K562 (cell line): ENCODE results near the gene MTA2. TPM values are rescaled to one million over a fixed set of nuclear protein-coding genes. Genes with fewer than 3 reads are reported as not detected.
A peak's percentile ranks its signal among the peaks of the same experiment; 100 is the strongest.

ENCODE experiments used
- ARID3B ChIP-seq: fragments of 250-450 bp; sonication (Bioruptor Pico); IDR thresholded peaks from 2 replicates; pipeline ENCODE4 v1.4.0; 2020; ENCODE audit warnings: borderline replicate concordance
- CCNT2 ChIP-seq: IDR thresholded peaks from 2 replicates; pipeline ENCODE4 v1.6.1; 2011; ENCODE audit warnings: borderline replicate concordance, low read depth, mild to moderate bottlenecking, moderate library complexity, mixed read lengths, low read length; ENCODE audit not compliant: insufficient read length; ENCODE audit errors: extremely low read depth
- CEBPG ChIP-seq, 3 experiments: fragments of 200-800 bp in 1 of 3; sonication (Bioruptor generic) in 1 of 3; sonication (generic) in 1 of 3; formaldehyde crosslinking in 1 of 3; IDR thresholded peaks in 2 of 3; conservative IDR thresholded peaks in 1 of 3; 2 replicates each; pipeline versions ENCODE4 v1.6.1 to v1.8.0; 2016 to 2022; ENCODE audit warnings: missing compliant biosample characterization in 2 of 3, missing genetic modification characterization in 2 of 3, mild to moderate bottlenecking in 1 of 3, missing genetic modification reagents in 1 of 3
- CTBP1 ChIP-seq: fragments of 450-650 bp; IDR thresholded peaks from 2 replicates; pipeline ENCODE4 v1.6.1; 2016; ENCODE audit warnings: borderline replicate concordance
- DDX20 ChIP-seq: fragments of 450-650 bp; IDR thresholded peaks from 2 replicates; pipeline ENCODE4 v1.6.1; 2016; ENCODE audit warnings: missing genetic modification characterization, low read depth, mild to moderate bottlenecking, missing compliant biosample characterization, moderate library complexity
- EGR1 ChIP-seq: fragments of 450-650 bp; conservative IDR thresholded peaks from 2 replicates; pipeline ENCODE4 v1.6.1; 2017; ENCODE audit warnings: mild to moderate bottlenecking
- ELF2 ChIP-seq: fragments of 250-450 bp; sonication (Bioruptor Pico); IDR thresholded peaks from 2 replicates; pipeline ENCODE4 v1.5.0; 2021; ENCODE audit warnings: mild to moderate bottlenecking
- GTF3C2 ChIP-seq: IDR thresholded peaks from 3 replicates; pipeline ENCODE4 v1.6.1; 2011; ENCODE audit warnings: borderline replicate concordance, mild to moderate bottlenecking, moderate library complexity; ENCODE audit not compliant: insufficient read length; ENCODE audit errors: extremely low read depth
- IFI16 ChIP-seq: fragments of 250-450 bp; sonication (Bioruptor Pico); IDR thresholded peaks from 2 replicates; pipeline ENCODE4 v2.1.2; 2022; ENCODE audit warnings: mild to moderate bottlenecking, inconsistent platforms
- IRF1 ChIP-seq: sonication (generic); formaldehyde crosslinking; IDR thresholded peaks from 2 replicates; pipeline ENCODE4 v1.8.0; 2022; ENCODE audit warnings: missing genetic modification reagents, mild to moderate bottlenecking, borderline replicate concordance
- MTA2 ChIP-seq: fragments of 450-650 bp; IDR thresholded peaks from 2 replicates; pipeline ENCODE4 v1.6.1; 2016; ENCODE audit warnings: low read depth
- NFATC3 ChIP-seq: fragments of 450-650 bp; IDR thresholded peaks from 2 replicates; pipeline ENCODE4 v1.6.1; 2017; ENCODE audit warnings: mild to moderate bottlenecking
- POLR2H ChIP-seq: IDR thresholded peaks from 2 replicates; pipeline ENCODE4 v1.6.1; 2016; ENCODE audit warnings: missing genetic modification characterization, low read depth, mild to moderate bottlenecking, control low read depth, missing compliant biosample characterization, moderate library complexity
- PURB ChIP-seq: sonication (generic); formaldehyde crosslinking; IDR thresholded peaks from 2 replicates; pipeline ENCODE4 v1.9.0; 2021; ENCODE audit warnings: low read depth, mild to moderate bottlenecking, missing genetic modification reagents
- SNIP1 ChIP-seq: fragments of 450-650 bp; IDR thresholded peaks from 2 replicates; pipeline ENCODE4 v1.7.1; 2017; ENCODE audit warnings: low read depth, mild to moderate bottlenecking
- SNRNP70 ChIP-seq: fragments of 200-400 bp; formaldehyde crosslinking; optimal IDR thresholded peaks from 2 replicates; pipeline ENCODE3; 2017; ENCODE audit warnings: low read depth, low read length
- SPI1 ChIP-seq: IDR thresholded peaks from 2 replicates; pipeline ENCODE4 v1.6.1; 2011; ENCODE audit warnings: low read depth, low read length, control low read depth, borderline replicate concordance
- TAF9B ChIP-seq: fragments of 450-650 bp; IDR thresholded peaks from 2 replicates; pipeline ENCODE4 v1.6.1; 2018; ENCODE audit warnings: mild to moderate bottlenecking; ENCODE audit not compliant: partially characterized antibody
- ZBTB1 ChIP-seq: sonication (generic); formaldehyde crosslinking; IDR thresholded peaks from 2 replicates; pipeline ENCODE4 v1.8.1; 2023; ENCODE audit warnings: missing genetic modification reagents, low read depth, mild to moderate bottlenecking, borderline replicate concordance
- ZFP30 ChIP-seq: fragments of 250-450 bp; sonication (Bioruptor Pico); IDR thresholded peaks from 2 replicates; pipeline ENCODE4 v1.8.0; 2022; ENCODE audit warnings: moderate library complexity, mild to moderate bottlenecking, inconsistent platforms, borderline replicate concordance
- ZNF668 ChIP-seq: fragments of 250-450 bp; sonication (Bioruptor Pico); IDR thresholded peaks from 2 replicates; pipeline ENCODE4 v1.8.0; 2022; ENCODE audit warnings: mild to moderate bottlenecking, inconsistent platforms
- ZNF707 ChIP-seq: fragments of 250-450 bp; sonication (Bioruptor Pico); conservative IDR thresholded peaks from 2 replicates; pipeline ENCODE4 v1.8.0; 2022; ENCODE audit warnings: inconsistent platforms, mild to moderate bottlenecking, moderate library complexity
- ZNF830 ChIP-seq: fragments of 250-450 bp; sonication (Bioruptor Pico); IDR thresholded peaks from 2 replicates; pipeline ENCODE4 v1.5.0; 2021; ENCODE audit warnings: mild to moderate bottlenecking
- polyA plus RNA-seq, 8 experiments: library from polyadenylated mRNA; depleted of rRNA in 4 of 8; stranded (reverse) in 5 of 8; unstranded in 3 of 8; fragments of >200 nt; fragmentation: Nextera tagmentation in 2 of 8; fragmentation: Illumina TruSeq in 1 of 8; extraction: Ambion mirVana in 2 of 8; extraction: Trizol in 1 of 8; gene quantifications; 2 replicates each; pipeline versions ENCODE4 v1.2.1 to v1.2.3, GENCODE V29; 2011 to 2014; ENCODE audit warnings: inconsistent platforms in 1 of 8, missing spikeins in 1 of 8
- total RNA-seq, 7 experiments: library from RNA; depleted of rRNA in 6 of 7; stranded (reverse); fragments of >200 nt in 6 of 7; fragmentation: Illumina TruSeq in 2 of 7; extraction: Trizol in 2 of 7; gene quantifications; 2 replicates each; pipeline versions ENCODE4 v1.2.1 to v1.2.3, GENCODE V29; 2011 to 2021; ENCODE audit warnings: low replicate concordance in 1 of 7

The MTA2 gene
- total and polyA plus RNA-seq, 9 of the 15 experiments (the other 6 are each of a cell fraction or from before 2014, with no cell fraction given), result 6.2 to 220 (median 172) TPM

GRCh38 chr11:62611705-62612365 lies 10.2 kb upstream of the MTA2 start (continued):
- TF ChIP-seq ZFP30 (CRISPR knock-in tag) (no peak), SNIP1 (no peak), SNRNP70 (no peak), ELF2 (no peak), ARID3B (no peak), POLR2H (tag) (no peak), EGR1 (no peak), ZNF830 (no peak), PURB (CRISPR knock-in tag) (no peak), ZNF707 (CRISPR knock-in tag) (no peak), TAF9B (no peak), NFATC3 (no peak), CEBPG (CRISPR knock-in tag; IDR thresholded peaks at IDR 0.05) (no peak), CEBPG (tag; conservative IDR thresholded peaks at IDR 0.05 in 1 of 2, IDR thresholded peaks at IDR 0.05 in 1 of 2) (no peak), CCNT2 (no peak), IRF1 (no peak), CTBP1 (no peak), MTA2 (peak; percentile 38; the same call in 1 of the 2 replicates), DDX20 (tag) (no peak), ZBTB1 (no peak), ZNF668 (no peak), SPI1 (no peak), GTF3C2 (no peak), IFI16 (CRISPR knock-in tag) (no peak)
